ENCODE results near the gene RAB44.

The RAB44 gene

DNA sequence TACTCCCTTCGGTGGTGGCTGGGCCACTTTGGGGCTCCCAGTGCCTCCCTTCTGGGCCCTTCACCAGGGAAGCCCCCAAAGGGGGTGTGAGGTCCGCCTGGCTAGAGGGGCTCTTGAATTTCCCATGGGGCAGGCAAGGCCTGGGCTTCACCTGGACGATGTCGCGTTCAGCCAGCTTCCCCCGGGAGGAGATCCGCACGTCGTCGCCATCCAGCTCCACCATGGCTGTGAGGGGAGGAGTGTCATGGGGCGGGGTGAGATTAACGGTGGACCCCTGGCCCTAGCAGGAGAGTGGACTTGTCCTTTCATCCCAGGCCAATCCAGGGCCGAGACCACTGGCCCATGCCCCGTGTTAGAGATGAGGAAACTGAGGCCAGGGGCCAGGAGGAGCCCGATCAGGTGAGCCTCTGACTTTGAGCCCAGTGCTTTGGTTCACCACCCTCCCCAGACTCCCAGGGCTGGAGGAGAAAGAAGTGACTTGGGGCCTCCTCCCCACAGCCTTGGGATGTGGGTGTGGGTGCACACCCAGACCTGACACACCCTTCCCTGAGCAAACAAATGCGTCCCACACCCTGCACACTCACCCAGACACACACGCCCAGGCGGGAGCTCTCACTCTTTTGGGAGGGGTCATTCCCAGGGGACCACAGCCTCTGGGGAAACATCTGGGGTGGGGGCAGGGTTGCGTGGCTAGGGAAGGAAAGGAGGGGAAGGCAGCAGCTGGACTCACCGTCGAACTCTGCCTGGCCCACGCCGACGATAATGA lies 46.1 kb downstream of the RAB44 start:
- Mint-ChIP-seq H3K27me3 (ENCODE audit: low read depth) (peaks cover 3% of the 10 kb centered on the region), H3K4me1 (ENCODE audit: low read depth) (peaks cover 23% of the 10 kb centered on the region), H3K27ac (peak overlapping the region; percentile 60), H3K9me3 (peaks cover 5% of the 10 kb centered on the region), H3K36me3 (ENCODE audit: low read depth) (no peaks in the 10 kb centered on the region), H3K4me3 (peak overlapping the region; percentile 47)
- DNase-seq (ENCODE audit: low spot score) = no peak

DNA sequence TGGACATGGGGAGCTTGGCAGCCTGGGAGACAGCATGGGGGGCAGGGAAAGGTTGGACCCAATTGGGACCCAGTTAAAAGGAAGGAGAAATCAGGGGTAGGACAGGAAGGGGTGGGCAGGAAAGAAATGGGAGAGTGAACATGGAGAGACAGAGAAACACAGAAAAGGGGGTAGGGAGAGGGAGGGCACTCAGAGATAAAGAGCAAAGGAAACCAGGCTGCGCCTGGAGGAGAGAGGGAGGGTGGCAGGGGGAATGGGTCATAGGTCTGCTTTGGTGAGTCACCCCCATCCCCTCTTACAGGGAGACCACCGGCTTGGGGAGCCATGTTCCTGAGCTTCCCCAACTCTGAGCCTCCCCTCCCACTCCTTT lies 46.7 kb downstream of the RAB44 start:
- Mint-ChIP-seq H3K9me3 (peaks cover 11% of the 10 kb centered on the region), H3K4me1 (ENCODE audit: low read depth) (peaks cover 23% of the 10 kb centered on the region), H3K27me3 (ENCODE audit: low read depth) (peaks cover 3% of the 10 kb centered on the region), H3K4me3 (peak overlapping the region; percentile 47), H3K27ac (peak overlapping the region; percentile 42), H3K36me3 (ENCODE audit: low read depth) (peaks cover under 1% of the 10 kb centered on the region)
- DNase-seq (ENCODE audit: low spot score) = no peak

DNA sequence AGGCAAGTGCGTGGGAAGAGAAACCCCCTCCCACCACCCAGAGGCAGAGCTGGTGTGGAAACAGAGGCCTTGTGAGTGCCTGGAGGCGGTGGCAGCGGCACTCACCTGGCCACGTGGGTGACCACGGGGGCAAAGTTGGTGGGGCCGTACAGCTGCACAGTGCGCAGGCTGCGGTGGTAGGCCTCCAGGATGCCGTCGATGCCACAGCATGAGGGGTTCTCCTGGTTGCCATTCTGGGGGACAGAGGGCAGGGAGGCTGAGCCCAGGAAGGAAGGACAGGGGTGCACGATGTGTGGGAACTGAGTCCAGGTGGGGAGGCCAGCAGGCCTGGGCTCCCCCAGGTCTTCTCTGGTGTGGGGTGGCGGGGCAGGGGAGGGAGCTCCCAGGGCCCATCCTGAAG lies 47.7 kb downstream of the RAB44 start:
- Mint-ChIP-seq H3K27ac (no peak overlapping the region), H3K27me3 (ENCODE audit: low read depth) (peaks cover 3% of the 10 kb centered on the region), H3K9me3 (peaks cover 21% of the 10 kb centered on the region), H3K4me3 (no peak overlapping the region), H3K4me1 (ENCODE audit: low read depth) (peaks cover 21% of the 10 kb centered on the region), H3K36me3 (ENCODE audit: low read depth) (peaks cover 1% of the 10 kb centered on the region)
- no peak for DNase-seq (ENCODE audit: low spot score)

DNA sequence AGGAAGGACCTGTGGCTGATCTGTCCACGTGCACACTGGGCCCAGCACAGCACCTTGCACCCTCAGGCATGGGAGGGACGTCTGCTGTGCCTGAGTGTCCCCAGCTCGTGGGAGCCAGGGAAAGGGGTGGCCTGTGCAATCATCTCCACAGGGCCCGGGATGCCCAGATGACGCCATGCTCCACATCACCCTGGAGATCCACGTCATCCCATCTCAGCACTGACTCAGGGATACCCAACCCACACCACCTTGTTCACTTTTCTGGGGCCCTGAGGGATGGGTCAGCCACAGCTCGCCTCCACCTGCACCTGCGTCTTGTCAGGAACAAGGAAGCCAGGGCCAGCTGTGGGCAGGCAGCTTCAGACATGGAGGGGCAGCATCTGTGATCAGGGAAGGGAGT lies 48.2 kb downstream of the RAB44 start:
- Mint-ChIP-seq H3K27ac (no peak overlapping the region), H3K27me3 (ENCODE audit: low read depth) (peaks cover 3% of the 10 kb centered on the region), H3K4me3 (no peak overlapping the region), H3K36me3 (ENCODE audit: low read depth) (peaks cover 1% of the 10 kb centered on the region), H3K9me3 (peaks cover 22% of the 10 kb centered on the region), H3K4me1 (ENCODE audit: low read depth) (peaks cover 17% of the 10 kb centered on the region)
- no peak for DNase-seq (ENCODE audit: low spot score)

DNA sequence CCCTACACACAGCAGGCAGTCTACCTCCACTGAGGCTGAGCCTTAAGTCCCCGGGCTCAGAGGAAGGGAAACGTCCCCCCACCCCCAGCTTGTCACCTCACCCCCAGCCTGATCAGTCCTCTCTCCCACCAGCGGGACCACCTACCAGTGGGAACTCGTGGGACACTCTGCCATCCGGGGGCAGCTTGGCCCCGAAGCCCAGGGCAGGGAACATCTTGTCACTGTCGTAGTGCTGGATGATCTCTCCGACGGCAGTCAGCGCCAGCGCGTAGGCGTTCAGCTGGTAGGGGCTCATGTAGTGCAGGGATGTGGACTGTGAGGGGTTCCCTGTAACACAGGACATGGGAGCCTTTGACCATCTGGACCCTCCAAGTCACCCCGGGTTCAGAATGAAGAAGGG lies 48.6 kb downstream of the RAB44 start:
- Mint-ChIP-seq H3K4me3 (no peak overlapping the region), H3K4me1 (ENCODE audit: low read depth) (peaks cover 18% of the 10 kb centered on the region), H3K9me3 (peaks cover 22% of the 10 kb centered on the region), H3K36me3 (ENCODE audit: low read depth) (peaks cover 1% of the 10 kb centered on the region), H3K27ac (no peak overlapping the region), H3K27me3 (ENCODE audit: low read depth) (peaks cover 3% of the 10 kb centered on the region)
- no peak for DNase-seq (ENCODE audit: low spot score)

DNA sequence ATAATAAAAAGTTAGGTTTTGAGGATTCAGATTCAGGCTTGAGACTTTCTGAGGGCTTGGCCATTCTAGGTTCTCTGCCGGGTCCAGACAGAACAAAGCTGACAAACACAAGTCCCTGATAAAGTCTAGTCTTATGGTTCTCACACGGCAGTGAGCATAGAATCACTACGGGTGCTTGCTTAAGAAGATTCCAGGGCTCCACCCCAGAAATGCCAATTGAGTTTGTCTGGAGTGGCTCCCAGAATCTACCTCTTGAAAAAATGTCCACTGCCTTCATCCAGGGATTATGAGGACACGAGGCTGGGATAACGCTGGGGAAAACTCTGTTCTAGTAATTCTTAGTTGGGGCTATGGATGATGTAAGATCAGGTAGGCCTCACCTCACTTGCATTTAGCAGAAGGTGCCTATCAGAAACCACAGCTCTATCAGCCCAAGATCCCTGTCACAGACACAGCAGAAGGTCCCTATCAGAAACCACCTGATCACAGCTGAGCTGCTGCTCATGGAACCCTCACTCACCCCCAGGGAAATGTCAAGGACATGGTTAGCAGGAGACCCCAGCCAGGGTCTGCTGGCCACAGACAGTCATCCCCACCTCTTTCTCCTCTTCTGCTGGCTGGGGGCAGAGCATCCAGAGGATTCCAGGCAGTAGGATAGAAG lies 52.3 kb downstream of the RAB44 start:
- Mint-ChIP-seq H3K27me3 (ENCODE audit: low read depth) (peaks cover 3% of the 10 kb centered on the region), H3K27ac (no peak overlapping the region), H3K4me1 (ENCODE audit: low read depth) (peaks cover 33% of the 10 kb centered on the region), H3K4me3 (no peak overlapping the region), H3K9me3 (peaks cover 22% of the 10 kb centered on the region), H3K36me3 (ENCODE audit: low read depth) (peaks cover 1% of the 10 kb centered on the region)
- DNase-seq (ENCODE audit: low spot score) = no peak

DNA sequence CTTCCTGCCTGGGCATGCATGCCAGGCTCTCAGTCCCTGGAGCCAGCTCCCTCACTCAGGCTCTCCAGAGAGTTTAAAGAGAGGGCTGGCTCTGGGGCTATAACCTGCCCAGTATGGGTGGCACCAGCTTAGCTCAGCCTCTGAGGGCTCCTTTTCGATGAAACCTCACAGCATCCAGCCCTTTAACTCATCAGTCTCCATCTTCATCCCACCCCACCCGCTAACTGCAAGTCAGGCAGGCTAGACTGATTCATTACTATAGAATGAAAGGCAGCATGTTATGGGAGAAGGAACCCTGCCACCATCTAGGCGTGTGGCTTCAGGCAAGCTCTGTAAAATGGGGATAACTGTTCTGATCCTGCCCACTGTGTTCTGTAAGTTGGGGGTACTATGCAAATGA lies 53.5 kb downstream of the RAB44 start:
- Mint-ChIP-seq H3K4me1 (ENCODE audit: low read depth) (peaks cover 44% of the 10 kb centered on the region), H3K4me3 (no peak overlapping the region), H3K36me3 (ENCODE audit: low read depth) (peaks cover 5% of the 10 kb centered on the region), H3K27me3 (ENCODE audit: low read depth) (peaks cover 3% of the 10 kb centered on the region), H3K9me3 (peaks cover 22% of the 10 kb centered on the region), H3K27ac (peak overlapping the region; percentile 47)
- no peak for DNase-seq (ENCODE audit: low spot score)

DNA sequence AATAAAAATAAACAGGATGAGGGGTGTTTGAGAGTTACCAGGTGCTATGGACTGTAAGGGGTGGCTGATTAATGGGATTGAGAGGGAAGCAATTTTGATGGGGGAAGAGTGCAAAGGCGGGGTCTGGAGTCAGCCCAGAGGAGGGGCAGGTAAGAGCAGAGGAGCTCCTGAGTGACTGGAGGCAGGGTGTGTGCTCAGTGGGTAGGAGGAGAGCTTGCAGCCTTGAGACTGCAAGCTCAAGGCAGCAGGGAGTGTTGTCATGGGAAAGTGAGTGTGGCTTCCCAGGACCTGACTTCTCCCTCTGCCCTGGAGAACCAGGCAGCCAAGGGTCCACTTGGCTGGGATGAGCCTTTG lies 54.2 kb downstream of the RAB44 start:
- H3K27me3 Mint-ChIP-seq (ENCODE audit: low read depth) = peaks cover under 1% of the 10 kb centered on the region
- H3K4me3 Mint-ChIP-seq = peak overlapping the region; percentile 2
- H3K9me3 Mint-ChIP-seq = peaks cover 22% of the 10 kb centered on the region
- H3K27ac Mint-ChIP-seq = peak overlapping the region; percentile 80
- peaks cover 47% of the 10 kb centered on the region for H3K4me1 Mint-ChIP-seq (ENCODE audit: low read depth)
- no peak for DNase-seq (ENCODE audit: low spot score)
- peaks cover 5% of the 10 kb centered on the region for H3K36me3 Mint-ChIP-seq (ENCODE audit: low read depth)

DNA sequence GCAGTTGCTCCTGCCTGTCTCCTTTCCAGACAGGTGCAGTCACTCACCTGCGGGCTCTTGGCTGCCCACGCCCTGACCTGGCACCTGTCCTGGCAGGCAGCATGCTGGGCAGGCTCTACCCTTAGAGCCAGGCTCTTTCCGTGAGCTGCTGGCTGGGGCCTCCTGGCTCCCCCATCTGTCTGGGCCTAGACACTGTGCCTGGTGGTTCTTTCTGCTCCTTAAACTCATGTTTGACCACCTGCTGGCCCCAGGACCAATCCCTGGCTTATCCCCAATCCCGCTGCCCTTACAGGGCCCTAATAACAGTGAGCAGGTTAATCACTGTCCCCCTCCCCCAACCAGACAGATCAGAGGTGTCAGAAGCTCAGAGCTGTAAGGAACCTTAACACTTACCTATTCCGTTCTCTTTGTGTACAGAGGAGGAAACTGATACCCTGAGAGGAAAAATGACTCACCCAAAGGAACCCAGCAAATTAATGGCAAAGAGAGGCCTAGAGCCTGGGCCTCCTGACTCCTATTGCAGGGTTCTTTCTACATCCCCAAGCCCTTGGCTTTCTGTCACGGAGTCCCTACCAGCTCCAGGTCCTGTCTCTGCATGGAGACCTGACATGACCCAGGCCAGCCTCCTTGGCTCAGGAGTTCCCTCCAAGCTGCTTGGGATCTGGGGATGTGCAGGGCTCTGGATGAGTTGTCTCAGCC lies 54.7 kb downstream of the RAB44 start:
- no peak for DNase-seq (ENCODE audit: low spot score)
- Mint-ChIP-seq H3K36me3 (ENCODE audit: low read depth) (peaks cover 5% of the 10 kb centered on the region), H3K4me3 (peak overlapping the region; percentile 44), H3K4me1 (ENCODE audit: low read depth) (peaks cover 52% of the 10 kb centered on the region), H3K27ac (peak overlapping the region; percentile 90), H3K9me3 (peaks cover 22% of the 10 kb centered on the region), H3K27me3 (ENCODE audit: low read depth) (no peaks in the 10 kb centered on the region)

DNA sequence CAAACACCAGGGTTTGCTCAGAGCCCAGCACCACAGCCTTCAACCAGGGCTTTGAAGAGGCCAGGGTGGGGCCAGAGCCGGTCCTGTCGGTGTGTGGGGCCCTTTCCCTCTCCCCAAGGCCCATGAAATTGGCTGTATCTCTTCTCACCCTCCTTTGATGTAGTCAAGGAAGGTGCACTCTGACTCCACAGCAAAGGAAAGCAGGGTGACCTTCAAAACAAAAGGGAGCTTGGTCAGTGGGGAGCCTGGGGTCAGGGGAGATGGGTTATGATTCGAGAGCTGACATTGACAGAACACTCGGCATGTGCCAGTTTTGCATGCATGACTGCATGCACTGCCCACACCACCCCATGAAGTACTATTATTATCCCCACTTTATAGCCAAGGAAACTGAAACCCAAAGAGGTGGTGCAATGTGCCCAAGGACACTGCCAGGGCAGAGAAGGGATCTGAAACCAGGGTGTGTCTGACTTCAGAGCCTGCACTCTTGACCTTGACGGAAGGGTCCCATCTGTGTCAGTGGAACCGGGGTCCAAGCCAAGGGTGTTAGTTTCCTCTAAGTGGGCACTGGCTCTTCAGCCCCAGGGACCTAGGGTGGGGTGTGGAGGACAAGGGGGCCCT lies 55.4 kb downstream of the RAB44 start:
- DNase-seq (ENCODE audit: low spot score) = no peak
- H3K27me3 Mint-ChIP-seq (ENCODE audit: low read depth) = no peaks in the 10 kb centered on the region
- H3K36me3 Mint-ChIP-seq (ENCODE audit: low read depth) = peaks cover 5% of the 10 kb centered on the region
- peaks cover 22% of the 10 kb centered on the region for H3K9me3 Mint-ChIP-seq
- H3K4me3 Mint-ChIP-seq = no peak overlapping the region
- H3K27ac Mint-ChIP-seq = no peak overlapping the region
- peaks cover 56% of the 10 kb centered on the region for H3K4me1 Mint-ChIP-seq (ENCODE audit: low read depth)

DNA sequence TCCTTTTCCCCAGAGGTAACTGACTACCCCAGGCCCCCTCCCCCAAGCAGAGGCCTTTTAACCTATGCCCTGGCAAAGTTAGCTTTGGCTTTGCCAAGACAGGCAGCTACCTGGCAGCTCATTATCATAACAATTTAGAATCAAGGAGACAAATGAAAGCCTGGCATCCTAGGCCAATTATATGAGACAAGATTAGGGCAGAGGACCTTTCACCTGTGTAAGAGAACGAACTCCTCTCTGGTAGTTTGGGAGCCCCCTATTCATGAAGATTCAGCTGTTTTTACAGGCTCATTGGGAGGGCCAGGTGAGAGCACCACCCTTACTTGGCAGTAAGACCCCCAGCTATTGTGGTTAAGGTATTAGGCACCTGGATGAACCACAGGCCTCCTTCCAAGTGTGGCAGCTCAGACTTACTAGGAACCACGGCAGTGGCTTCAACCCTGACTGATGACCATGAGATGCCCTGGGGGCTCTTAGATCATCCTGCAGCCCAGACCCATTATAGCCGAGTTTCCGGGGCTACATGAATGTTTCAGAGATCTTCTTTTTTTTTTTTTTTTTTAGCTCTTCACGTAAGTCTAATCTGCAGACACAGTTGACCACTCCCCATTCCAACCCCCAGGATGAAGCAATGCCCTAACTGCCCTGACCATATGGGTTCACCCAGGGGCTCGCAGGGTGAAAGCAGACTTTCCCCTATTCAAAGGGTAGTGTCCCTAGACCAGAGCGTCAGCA lies 56.2 kb downstream of the RAB44 start:
- H3K4me3 Mint-ChIP-seq = peak overlapping the region; percentile 34

DNA sequence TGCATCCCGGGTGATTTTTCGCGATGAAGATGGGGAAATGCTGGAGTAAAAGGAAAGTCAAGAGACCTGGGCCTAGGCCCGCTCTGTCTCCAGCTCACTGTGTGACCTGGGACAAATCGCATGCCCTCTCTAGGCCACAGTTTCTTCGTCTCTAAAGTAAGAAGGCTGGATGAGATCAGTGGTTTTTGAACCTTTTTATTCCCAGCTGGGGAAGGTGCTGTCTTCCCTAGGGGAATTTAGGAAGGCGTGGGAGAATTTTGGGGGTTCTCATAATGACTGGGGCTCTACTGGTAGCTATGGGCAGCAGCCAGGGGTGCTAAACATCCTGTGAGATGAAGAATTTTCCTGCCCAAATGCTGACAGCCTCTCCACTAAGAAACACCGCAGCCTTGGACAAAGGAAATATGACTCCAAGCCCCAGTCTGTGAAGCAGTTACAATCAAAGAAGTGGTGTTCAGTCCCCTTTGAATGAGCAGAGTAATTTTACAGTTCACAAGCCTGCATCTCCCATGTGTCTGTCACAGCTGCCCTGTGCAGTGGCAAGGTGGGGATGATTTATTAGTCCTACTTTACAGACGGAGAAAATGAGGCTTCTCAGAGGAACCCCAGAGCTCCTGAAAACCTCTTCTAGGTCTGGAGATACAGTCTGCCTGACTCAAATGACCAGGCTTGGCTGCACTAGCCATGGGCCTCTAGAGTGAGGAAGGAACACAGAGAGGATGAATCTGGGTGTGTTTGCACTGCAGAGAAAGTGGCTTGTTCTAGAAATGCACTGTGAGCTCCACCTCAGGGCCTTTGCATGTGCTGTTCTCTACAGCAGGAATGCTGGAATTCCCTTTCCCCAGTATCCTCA lies 57.2 kb downstream of the RAB44 start:
- no peak for DNase-seq (ENCODE audit: low spot score)
- peak overlapping the region; percentile 81 for H3K27ac Mint-ChIP-seq
- H3K4me1 Mint-ChIP-seq (ENCODE audit: low read depth) = peaks cover 62% of the 10 kb centered on the region
- no peaks in the 10 kb centered on the region for H3K27me3 Mint-ChIP-seq (ENCODE audit: low read depth)
- H3K4me3 Mint-ChIP-seq = peak overlapping the region; percentile 81
- peaks cover 5% of the 10 kb centered on the region for H3K9me3 Mint-ChIP-seq
- peaks cover 3% of the 10 kb centered on the region for H3K36me3 Mint-ChIP-seq (ENCODE audit: low read depth)

More for the DNA sequence above, 56.2 kb downstream of the RAB44 start:
- Mint-ChIP-seq H3K27me3 (ENCODE audit: low read depth) (no peaks in the 10 kb centered on the region), H3K4me1 (ENCODE audit: low read depth) (peaks cover 61% of the 10 kb centered on the region), H3K27ac (peak overlapping the region; percentile 77), H3K36me3 (ENCODE audit: low read depth) (peaks cover 5% of the 10 kb centered on the region), H3K9me3 (peaks cover 15% of the 10 kb centered on the region)
- DNase-seq (ENCODE audit: low spot score) = no peak

Data from T-helper 2 cell treated with Interferon-gamma antibody and Interleukin-4, amounts not matched to agents 5 μg/mL and 100 μg/mL, for 36 hours (primary cell).